GM06990 (cell line): ENCODE data around the gene NANOG.
"Not testable (repeated sequence)": the region's sequence is repeated elsewhere in the genome, so short reads cannot be mapped to it uniquely, and the experiment has no call there.

Experiments
- DNase-seq: peaks from one replicate; pipeline ENCODE4 v3.0.0-alpha.2; 2011; ENCODE audit not compliant: insufficient read length; ENCODE audit errors: extremely low read depth
- H3K27me3 ChIP-seq: replicated peaks from 2 replicates; pipeline ENCODE4 v1.6.0; 2011; ENCODE audit warnings: low read length; ENCODE audit not compliant: control insufficient read depth, insufficient read depth
- H3K36me3 ChIP-seq: 2 replicates; pipeline ENCODE4 v1.5.1; 2011; ENCODE audit warnings: low read length; ENCODE audit not compliant: control insufficient read depth, insufficient read depth
- H3K4me3 ChIP-seq: replicated peaks from 2 replicates; pipeline ENCODE4 v1.5.1; 2011; ENCODE audit warnings: low read depth, mild to moderate bottlenecking, control low read depth, low read length
- TF ChIP-seq, protein P1 (sequence below): IDR thresholded peaks from 2 replicates; pipeline ENCODE4 v1.5.1; 2011; ENCODE audit warnings: low read length, control low read depth, mild to moderate bottlenecking, inconsistent platforms; ENCODE audit not compliant: insufficient read depth, poor library complexity, severe bottlenecking

NANOG gene

GRCh38 chr12:7834701-7835100, 45.5 kb downstream of the NANOG start:
- H3K27me3 ChIP-seq: no peaks in the 10 kb centered on the region
- no peak for DNase-seq
- TF ChIP-seq, protein P1, sequence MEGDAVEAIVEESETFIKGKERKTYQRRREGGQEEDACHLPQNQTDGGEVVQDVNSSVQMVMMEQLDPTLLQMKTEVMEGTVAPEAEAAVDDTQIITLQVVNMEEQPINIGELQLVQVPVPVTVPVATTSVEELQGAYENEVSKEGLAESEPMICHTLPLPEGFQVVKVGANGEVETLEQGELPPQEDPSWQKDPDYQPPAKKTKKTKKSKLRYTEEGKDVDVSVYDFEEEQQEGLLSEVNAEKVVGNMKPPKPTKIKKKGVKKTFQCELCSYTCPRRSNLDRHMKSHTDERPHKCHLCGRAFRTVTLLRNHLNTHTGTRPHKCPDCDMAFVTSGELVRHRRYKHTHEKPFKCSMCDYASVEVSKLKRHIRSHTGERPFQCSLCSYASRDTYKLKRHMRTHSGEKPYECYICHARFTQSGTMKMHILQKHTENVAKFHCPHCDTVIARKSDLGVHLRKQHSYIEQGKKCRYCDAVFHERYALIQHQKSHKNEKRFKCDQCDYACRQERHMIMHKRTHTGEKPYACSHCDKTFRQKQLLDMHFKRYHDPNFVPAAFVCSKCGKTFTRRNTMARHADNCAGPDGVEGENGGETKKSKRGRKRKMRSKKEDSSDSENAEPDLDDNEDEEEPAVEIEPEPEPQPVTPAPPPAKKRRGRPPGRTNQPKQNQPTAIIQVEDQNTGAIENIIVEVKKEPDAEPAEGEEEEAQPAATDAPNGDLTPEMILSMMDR: no peak
- H3K36me3 ChIP-seq: no peaks in the 10 kb centered on the region
- H3K4me3 ChIP-seq: no peak overlapping the region

DNA sequence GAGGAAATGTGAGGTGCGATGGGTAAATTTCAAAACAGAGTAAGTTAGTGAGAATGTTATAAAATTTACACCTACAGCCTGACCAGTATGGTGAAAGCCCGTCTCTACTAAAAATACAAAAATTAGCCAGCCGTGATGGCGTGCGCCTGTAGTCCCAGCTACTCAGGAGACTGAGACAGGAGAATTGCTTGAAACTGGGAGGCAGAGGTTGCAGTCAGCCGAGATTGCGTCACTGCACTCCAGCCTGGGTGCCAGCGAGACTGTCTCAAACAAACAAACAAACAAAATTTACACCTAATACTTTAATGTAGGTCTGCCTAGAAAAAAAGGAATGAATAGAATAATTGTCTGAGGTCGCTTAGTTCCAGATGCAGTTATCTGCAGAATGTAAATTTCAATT, 45.9 kb downstream of the NANOG start:
- no peaks in the 10 kb centered on the region for H3K36me3 ChIP-seq
- TF ChIP-seq, protein P1: no peak
- no peaks in the 10 kb centered on the region for H3K27me3 ChIP-seq
- no peak overlapping the region for H3K4me3 ChIP-seq
- DNase-seq: no peak

DNA sequence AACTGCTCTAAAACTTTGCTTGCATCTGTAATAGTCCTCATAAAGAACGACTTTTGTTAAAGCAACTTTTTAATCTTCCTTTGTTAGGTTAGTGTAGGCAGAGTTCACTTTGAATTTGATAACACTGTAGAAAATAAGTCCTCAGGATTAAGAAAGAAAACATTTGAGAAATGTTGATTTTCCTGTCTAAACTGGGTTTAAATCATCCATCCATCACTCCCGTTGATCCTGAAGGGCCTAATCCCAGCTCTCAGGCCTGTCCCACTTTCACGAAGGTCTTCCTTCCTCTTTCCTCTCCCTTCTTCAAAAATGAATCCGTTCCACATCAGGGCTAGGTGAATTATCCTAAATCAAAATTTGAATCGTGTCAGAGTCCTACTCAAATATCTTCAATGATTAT, 46.6 kb downstream of the NANOG start:
- Histone ChIP-seq H3K27me3 (no peaks in the 10 kb centered on the region), H3K36me3 (no peaks in the 10 kb centered on the region), H3K4me3 (no peak overlapping the region)
- DNase-seq: no peak
- TF ChIP-seq, protein P1: no peak

- H3K27me3 ChIP-seq: no peaks in the 10 kb centered on the region
- TF ChIP-seq, protein P1: no peak
- no peaks in the 10 kb centered on the region for H3K36me3 ChIP-seq
- H3K4me3 ChIP-seq: no peak overlapping the region
- no peak for DNase-seq
Measured at GRCh38 chr12:7837366-7837765, 48.2 kb downstream of the NANOG start.

- DNase-seq, H3K4me3 ChIP-seq, H3K27me3 ChIP-seq, H3K36me3 ChIP-seq: not testable (repeated sequence)
Measured at GRCh38 chr12:7839226-7839625, 50.0 kb downstream of the NANOG start.

- DNase-seq, H3K27me3 ChIP-seq: not testable (repeated sequence)
Measured at GRCh38 chr12:7839848-7840247, 50.6 kb downstream of the NANOG start.

DNA sequence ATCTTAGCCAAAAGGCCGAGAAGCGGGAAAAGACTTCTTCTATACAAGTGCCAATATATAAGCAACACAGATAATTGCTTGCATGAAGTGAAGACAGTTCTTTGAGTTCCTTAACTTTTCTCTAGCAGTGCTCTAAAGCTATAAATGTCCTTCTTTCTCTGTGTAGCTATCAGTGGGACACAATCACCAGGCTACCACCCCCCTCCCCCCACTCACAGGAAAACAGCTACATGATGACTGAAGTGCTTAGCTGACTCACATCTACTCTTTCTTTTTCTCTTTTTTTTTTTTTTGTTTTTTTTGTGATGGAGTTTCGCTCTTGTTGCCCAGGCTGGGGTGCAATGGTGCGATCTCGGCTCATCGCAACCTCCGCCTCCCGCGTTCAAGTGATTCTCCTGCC, 53.2 kb downstream of the NANOG start:
- not testable (repeated sequence) for H3K36me3 ChIP-seq, H3K27me3 ChIP-seq, H3K4me3 ChIP-seq, DNase-seq

More at GRCh38 chr12:7839848-7840247, 50.6 kb downstream of the NANOG start:
- not testable (repeated sequence) for H3K36me3 ChIP-seq, H3K4me3 ChIP-seq

- not testable (repeated sequence) for DNase-seq, H3K27me3 ChIP-seq, H3K4me3 ChIP-seq, H3K36me3 ChIP-seq
Measured at GRCh38 chr12:7843149-7843548, 53.9 kb downstream of the NANOG start.

- not testable (repeated sequence) for DNase-seq, H3K4me3 ChIP-seq, H3K27me3 ChIP-seq, H3K36me3 ChIP-seq
Measured at GRCh38 chr12:7843583-7843982, 54.4 kb downstream of the NANOG start.
